Keratinocyte (primary cell): Measurements from ENCODE around the gene PHKA1. TPM values are rescaled to one million over a fixed set of nuclear protein-coding genes. Genes with fewer than 3 reads are reported as not detected.

Experiments
- DNase-seq: peaks from one replicate; pipeline ENCODE4 v3.0.0-alpha.2; 2011; ENCODE audit warnings: low read depth, missing footprints, low spot score
- FAIRE-seq: peaks from 2 replicates; lab custom pipeline; 2011; peaks lifted over from hg19 to GRCh38; lab: Jason Lieb, UNC
- H2AFZ ChIP-seq: 2 replicates; pipeline ENCODE4 v1.6.0; 2012; ENCODE audit warnings: low read length, control low read depth, inconsistent platforms; ENCODE audit not compliant: control insufficient read depth
- H3K27ac ChIP-seq: 2 replicates; pipeline ENCODE4 v1.5.1; 2011; ENCODE audit warnings: low read length; ENCODE audit not compliant: control insufficient read depth, insufficient read depth
- H3K27me3 ChIP-seq: 3 replicates; pipeline ENCODE4 v1.6.0; 2011; ENCODE audit warnings: low read length; ENCODE audit not compliant: control insufficient read depth, insufficient read depth; ENCODE audit errors: extremely low read depth
- H3K36me3 ChIP-seq, 2 experiments: 2 replicates in 1 of 2; 3 replicates in 1 of 2; pipeline ENCODE4 v1.5.1; 2011; ENCODE audit warnings: low read length in 2 of 2, mild to moderate bottlenecking in 1 of 2; ENCODE audit not compliant: control insufficient read depth in 2 of 2, insufficient read depth in 2 of 2; ENCODE audit errors: extremely low read depth in 1 of 2
- H3K4me1 ChIP-seq: 3 replicates; pipeline ENCODE4 v1.5.1; 2011; ENCODE audit warnings: low read length; ENCODE audit not compliant: control insufficient read depth, insufficient read depth; ENCODE audit errors: extremely low read depth
- H3K4me2 ChIP-seq: 3 replicates; pipeline ENCODE4 v1.6.0; 2011; ENCODE audit warnings: low read depth, low read length; ENCODE audit not compliant: control insufficient read depth, insufficient read depth; ENCODE audit errors: extremely low read depth
- H3K4me3 ChIP-seq, 3 experiments: fragments of 200-600 bp in 1 of 3; sonication (generic) in 1 of 3; 2 replicates in 2 of 3; 3 replicates in 1 of 3; pipeline ENCODE4 v1.5.1; 2011 to 2016; ENCODE audit warnings: low read length in 3 of 3, mild to moderate bottlenecking in 3 of 3, control low read depth in 2 of 3, inconsistent platforms in 1 of 3, low read depth in 1 of 3, mixed read lengths in 1 of 3, mixed run types in 1 of 3, moderate library complexity in 1 of 3; ENCODE audit not compliant: control insufficient read depth in 2 of 3, insufficient read depth in 2 of 3; ENCODE audit errors: extremely low read depth in 1 of 3
- H3K79me2 ChIP-seq: 2 replicates; pipeline ENCODE4 v1.6.0; 2012; ENCODE audit warnings: low read length; ENCODE audit not compliant: control insufficient read depth, insufficient read depth
- H3K9ac ChIP-seq: 3 replicates; pipeline ENCODE4 v1.6.0; 2011; ENCODE audit warnings: low read length; ENCODE audit not compliant: control insufficient read depth, insufficient read depth; ENCODE audit errors: extremely low read depth
- H3K9me1 ChIP-seq: 3 replicates; pipeline ENCODE4 v1.6.0; 2011; ENCODE audit warnings: low read length; ENCODE audit not compliant: control insufficient read depth, insufficient read depth; ENCODE audit errors: extremely low read depth
- H3K9me3 ChIP-seq: 2 replicates; pipeline ENCODE4 v1.5.1; 2012; ENCODE audit warnings: low read depth, low read length; ENCODE audit not compliant: control insufficient read depth
- H4K20me1 ChIP-seq: 3 replicates; pipeline ENCODE4 v1.6.0; 2011; ENCODE audit warnings: low read length; ENCODE audit not compliant: control insufficient read depth, insufficient read depth; ENCODE audit errors: extremely low read depth
- CTCF ChIP-seq, 3 experiments: IDR thresholded peaks in 1 of 3; conservative IDR thresholded peaks in 1 of 3; optimal IDR thresholded peaks in 1 of 3; 2 replicates in 2 of 3; 3 replicates in 1 of 3; pipeline versions ENCODE3 to v1.5.1; 2011; ENCODE audit warnings: low read length in 3 of 3, mild to moderate bottlenecking in 3 of 3, moderate library complexity in 2 of 3, control low read depth in 1 of 3, inconsistent platforms in 1 of 3; ENCODE audit not compliant: insufficient read depth in 2 of 3; ENCODE audit errors: extremely low read depth in 1 of 3
- EZH2 ChIP-seq: IDR thresholded peaks from one replicate; pipeline ENCODE4 v1.6.1; 2012; ENCODE audit warnings: inconsistent platforms, mild to moderate bottlenecking, low read length, moderate library complexity
- dilution Hi-C: fragments of 300-500 bp; cut with MboI; formaldehyde crosslinking; loops from one replicate; pipeline ENCODE4 v1.7.0; 2020; ENCODE audit warnings: low sequenced_read_pairs; ENCODE audit not compliant: extremely low pct_ligation_motif_present
- polyA plus RNA-seq, 5 experiments: library from polyadenylated mRNA; depleted of rRNA in 3 of 5; stranded (reverse) in 3 of 5; stranded (forward) in 1 of 5; unstranded in 1 of 5; fragments of >200 nt; gene quantifications; 1 replicate in 1 of 5; 2 replicates in 3 of 5; 3 replicates in 1 of 5; pipeline versions ENCODE4 v1.2.1 to v1.2.3, GENCODE V29; 2011 to 2012; ENCODE audit warnings: missing spikeins in 2 of 5, low read depth in 1 of 5, low replicate concordance in 1 of 5

Gene PHKA1
- polyA plus RNA-seq, 1 donor (not counting 4 experiments of a cell fraction or from before 2014, with no cell fraction given), result 7.1 TPM

GRCh38 chrX:72641611-72642010, 72.5 kb downstream of the PHKA1 start:
- FAIRE-seq, result no peak

GRCh38 chrX:72635930-72636329, 78.2 kb downstream of the PHKA1 start:
- no peak overlapping the region for H3K4me3 ChIP-seq
- no peak for TF ChIP-seq CTCF (optimal IDR thresholded peaks at IDR 0.05 in 1 of 3, IDR thresholded peaks at IDR 0.05 in 1 of 3, conservative IDR thresholded peaks at IDR 0.05 in 1 of 3; ENCODE audit: extremely low read depth in 1 of 3, insufficient read depth in 2 of 3, low read length in 3 of 3)
- TF ChIP-seq EZH2, result no peak
- H3K79me2 ChIP-seq, result no peaks in the 10 kb centered on the region
- H3K27me3 ChIP-seq, result no peaks in the 10 kb centered on the region
- H3K27ac ChIP-seq, result no peak overlapping the region
- no peak overlapping the region for H3K4me2 ChIP-seq
- dilution Hi-C loops, result no loop called here
- no peak for FAIRE-seq
- no peaks in the 10 kb centered on the region for H3K9me3 ChIP-seq
- H2AFZ ChIP-seq, result no peak overlapping the region
- no peak for DNase-seq
- no peaks in the 10 kb centered on the region for H3K9me1 ChIP-seq
- H3K4me1 ChIP-seq, result no peaks in the 10 kb centered on the region
- H3K36me3 ChIP-seq, result no peaks in the 10 kb centered on the region
- no peak overlapping the region for H3K9ac ChIP-seq
- no peaks in the 10 kb centered on the region for H4K20me1 ChIP-seq

More at GRCh38 chrX:72641611-72642010, 72.5 kb downstream of the PHKA1 start:
- Histone ChIP-seq H3K9ac (no peak overlapping the region), H2AFZ (no peak overlapping the region), H3K79me2 (no peaks in the 10 kb centered on the region), H3K27me3 (no peaks in the 10 kb centered on the region), H3K9me1 (no peaks in the 10 kb centered on the region), H3K36me3 (no peaks in the 10 kb centered on the region), H4K20me1 (no peaks in the 10 kb centered on the region), H3K4me2 (no peak overlapping the region), H3K9me3 (no peaks in the 10 kb centered on the region), H3K4me3 (no peak overlapping the region), H3K27ac (no peak overlapping the region), H3K4me1 (peaks cover 3% of the 10 kb centered on the region)
- dilution Hi-C loops, result no loop called here
- no peak for DNase-seq
- TF ChIP-seq EZH2 (no peak), CTCF (optimal IDR thresholded peaks at IDR 0.05 in 1 of 3, IDR thresholded peaks at IDR 0.05 in 1 of 3, conservative IDR thresholded peaks at IDR 0.05 in 1 of 3; ENCODE audit: extremely low read depth in 1 of 3, insufficient read depth in 2 of 3, low read length in 3 of 3) (no peak)
